Heart left ventricle (tissue), 16 donors: ENCODE measurements around the gene CFAP99. TPM values are rescaled to one million over a fixed set of nuclear protein-coding genes. Genes with fewer than 3 reads are reported as not detected.
"Not testable (repeated sequence)": the region's sequence is repeated elsewhere in the genome, so short reads cannot be mapped to it uniquely, and the experiment has no call there.

ENCODE experiments used
- ATAC-seq, 4 donors: fragments of 200-7000 bp; cut with Tn5 transposase; one replicate each; pipeline ENCODE4 v1.9.1; 2020 to 2022; ENCODE audit warnings: moderate library complexity in 4 of 4, mild to moderate bottlenecking in 3 of 4, moderate number of reproducible peaks in 1 of 4
- DNase-seq, 5 donors: peaks; one replicate each; pipeline ENCODE4 v3.0.0-alpha.2; 2020
- H3K27ac ChIP-seq, 12 donors: fragments of 200-600 bp; sonication (generic) in 4 of 12; one replicate each; pipeline versions ENCODE4 v1.5.0 to v1.8.0; 2016 to 2022; ENCODE audit warnings: mild to moderate bottlenecking in 2 of 12
- H3K27me3 ChIP-seq, 9 donors: fragments of 200-600 bp; sonication (generic) in 2 of 9; one replicate each; pipeline versions ENCODE4 v1.5.1 to v1.8.0; 2016 to 2022; ENCODE audit warnings: mild to moderate bottlenecking in 3 of 9
- H3K36me3 ChIP-seq, 9 donors: fragments of 200-600 bp; sonication (generic) in 2 of 9; one replicate each; pipeline versions ENCODE4 v1.5.0 to v1.8.0; 2018 to 2022; ENCODE audit warnings: mild to moderate bottlenecking in 2 of 9
- H3K4me1 ChIP-seq, 12 donors: fragments of 200-600 bp; sonication (generic) in 4 of 12; one replicate each; pipeline versions ENCODE4 v1.5.0 to v1.8.0; 2016 to 2022; ENCODE audit warnings: mild to moderate bottlenecking in 3 of 12
- H3K4me3 ChIP-seq, 12 donors: fragments of 200-600 bp; sonication (generic) in 4 of 12; one replicate each; pipeline versions ENCODE4 v1.5.0 to v1.8.0; 2017 to 2022; ENCODE audit warnings: mild to moderate bottlenecking in 9 of 12, moderate library complexity in 4 of 12
- H3K9me3 ChIP-seq, 12 donors: fragments of 200-600 bp; sonication (generic) in 4 of 12; one replicate each; pipeline versions ENCODE4 v1.5.0 to v1.8.0; 2016 to 2022; ENCODE audit warnings: mild to moderate bottlenecking in 1 of 12
- CTCF ChIP-seq, 12 donors: fragments of 200-600 bp; sonication (generic) in 4 of 12; IDR thresholded peaks; one replicate each; pipeline versions ENCODE4 v1.5.0 to v1.8.0; 2018 to 2022; ENCODE audit warnings: antibody characterized with exemption in 12 of 12, mild to moderate bottlenecking in 5 of 12
- POLR2A ChIP-seq, 2 donors: fragments of 450-650 bp; IDR thresholded peaks; one replicate each; pipeline ENCODE4 v1.6.1; 2017; ENCODE audit warnings: antibody characterized with exemption in 2 of 2, mild to moderate bottlenecking in 2 of 2, moderate library complexity in 2 of 2
- WGBS, 4 donors: extraction: QIAGEN DNeasy Blood & Tissue Kit in 2 of 4; methylation state at CpG; one replicate each; pipeline versions ENCODE4 v1.1.5 to v1.1.7; 2013 to 2018; 5-methylcytosine and 5-hydroxymethylcytosine counted together
- intact Hi-C, 10 donors: fragments of 100-400 bp; cut with DNase I; formaldehyde crosslinking; loops; one replicate each; pipeline versions ENCODE4 v1.11.1 to v1.14.2; 2022
- polyA plus RNA-seq, 2 donors: library from polyadenylated mRNA; stranded (reverse); fragments of 200-250 nt; gene quantifications; one replicate each; pipeline ENCODE4 v1.2.3, GENCODE V29; 2013
- total RNA-seq, 9 donors: library from RNA; depleted of rRNA in 2 of 9; stranded (reverse); fragments of >200 nt in 2 of 9; fragmentation: NEBNext Ultra II Directional in 3 of 9; extraction: Animal tissue kit (Norgen Biotek cat#: 25700) in 3 of 9; gene quantifications; one replicate each; pipeline versions ENCODE4 v1.1.0 to v1.2.4, GENCODE V29; 2016 to 2023
- donor health status: ischemic (EF 13 %, LVEDD 7.1; RV severe dilation, severe dysfunction).
- donor health status: healthy with polysubstance abuse.
- donor health status: DM: no; HTN: yes; CAD: no.
- donor health status: DM: no; HTN: no; CAD: no.
- donor health status: ischemic (EF 25% LVEDD 6.9; RV normal size, moderate dysfunction).
- donor health status: ischemic (EF 25% LVEDD 5.7; RV mildly dilated, moderate dysfunction).
- donor health status: healthy.
- donor health status: DM: yes; HTN: yes; CAD: no.
- donor health status: ischemic (EF 35%, LVEDD 5.7; RV mildly dilated, moderate dysfunction).
- donor health status: nonischemic (EF 11% LVEDD 7.7; RV severe dilation, severe dysfunction).
- donor health status: DM: yes; HTN: yes; CAD: no.
- donor health status: PGD.
- donor health status: ischemic (EF 29% LVEDD 5.4; RV normal size, mild dysfunction).
- donor health status: nonischemic (EF 23%, LVEDD 6.1; RV moderate dilation, normal function).

The CFAP99 gene
- total and polyA plus RNA-seq, 11 donors: not detected

- Histone ChIP-seq H3K36me3 (no peaks in the 10 kb centered on the region), H3K27me3 (no peaks in the 10 kb centered on the region), H3K4me1 (peaks cover 5 to 28% (median 19%) of the 10 kb centered on the region in 12 donors), H3K9me3 (no peaks in the 10 kb centered on the region), H3K4me3 (no peak overlapping the region), H3K27ac (no peak overlapping the region)
- intact Hi-C loops: loop anchor here in 6 of 10 donors (5.0 to 10.0 kb wide), 4 partner anchors 70 to 240 kb away; partner anchors contain the start of gene FAM193A (in 5 of the 6)
- DNase-seq (no peak), ATAC-seq (no peak)
- WGBS, 4 donors: 76 to 93% (median 91%) methylated on average over 3 to 6 of the region's 6 CpGs
- TF ChIP-seq CTCF (IDR thresholded peaks at IDR 0.05) (no peak), POLR2A (IDR thresholded peaks at IDR 0.05) (no peak)
Observed at GRCh38 chr4:2465032-2465431, 46.3 kb downstream of the CFAP99 start.

- H3K9me3 ChIP-seq, H3K27me3 ChIP-seq, DNase-seq, ATAC-seq, H3K36me3 ChIP-seq, H3K27ac ChIP-seq, H3K4me3 ChIP-seq: not testable (repeated sequence)
- H3K4me1 ChIP-seq: peaks cover 9 to 33% (median 24%) of the 10 kb centered on the region in 12 donors
- intact Hi-C loops: loop anchor here in 6 of 10 donors (5.0 to 10.0 kb wide), 4 partner anchors 69 to 241 kb away; partner anchors contain the start of gene FAM193A (in 5 of the 6)
Observed at GRCh38 chr4:2465544-2465943, 46.8 kb downstream of the CFAP99 start.

- Histone ChIP-seq H3K4me1 (peaks cover 6 to 37% (median 24%) of the 10 kb centered on the region in 12 donors), H3K4me3 (peak within 1 kb of the TSS; percentile 71 to 100 (median 91)), H3K36me3 (peaks cover 0 to 29% (median 18%) of the 10 kb centered on the region in 9 donors), H3K27ac (peak within 1 kb of the TSS; percentile 86 to 98 (median 94)), H3K27me3 (no peaks in the 10 kb centered on the region), H3K9me3 (no peaks in the 10 kb centered on the region)
- TF ChIP-seq CTCF (IDR thresholded peaks at IDR 0.05): peak in 1 of 12 donors; percentile 6
- peak in 1 of 2 donors; percentile 66 for TF ChIP-seq POLR2A (IDR thresholded peaks at IDR 0.05)
- ATAC-seq (peak; percentile 95 to 97 (median 96)), DNase-seq (peak; percentile 97)
- intact Hi-C loops: loop anchor here in 8 of 10 donors (2.0 to 10.0 kb wide), 6 partner anchors 14 to 244 kb away; partner anchors contain the start of gene FAM193A (in 7 of the 8)
- WGBS, 4 donors: 0 to 1% (median 0%) methylated on average over 50 to 74 of the region's 74 CpGs
Observed at GRCh38 chr4:2468456-2469191, 49.9 kb downstream of the CFAP99 start, which contains the start of gene RNF4. RNF4 (plus strand) TSS chr4:2469106; CDS start chr4:2490494, 21,388 bp downstream.

- TF ChIP-seq POLR2A (IDR thresholded peaks at IDR 0.05): no peak
- TF ChIP-seq CTCF (IDR thresholded peaks at IDR 0.05): peak in 1 of 12 donors; percentile 1
- DNase-seq (peak; percentile 34 to 77 (median 53)), ATAC-seq (peak; percentile 18 to 56 (median 54))
- WGBS, 4 donors: 0 to 1% (median 0%) methylated on average over 34 to 78 of the region's 78 CpGs
- H3K4me3 ChIP-seq: peak overlapping the region; percentile 71 to 100 (median 91)
- H3K9me3 ChIP-seq: no peaks in the 10 kb centered on the region
- H3K27me3 ChIP-seq: no peaks in the 10 kb centered on the region
- H3K36me3 ChIP-seq: peaks cover 0 to 33% (median 18%) of the 10 kb centered on the region in 9 donors
- intact Hi-C loops: loop anchor here in 8 of 10 donors (2.0 to 10.0 kb wide), 6 partner anchors 13 to 245 kb away; partner anchors contain the start of gene FAM193A (in 7 of the 8)
- H3K27ac ChIP-seq: peak overlapping the region; percentile 85 to 98 (median 93)
- H3K4me1 ChIP-seq: peaks cover 6 to 37% (median 24%) of the 10 kb centered on the region in 12 donors
Observed at GRCh38 chr4:2469192-2469984, 50.6 kb downstream of the CFAP99 start.
